Measurements from ENCODE around the gene CMIP.
"Not testable (repeated sequence)": the region's sequence is repeated elsewhere in the genome, so short reads cannot be mapped to it uniquely, and the experiment has no call there.

Gene CMIP

GRCh38 chr16:81444448-81445121 lies at the start of gene CMIP:
TSS of gene CMIP (plus strand) at chr16:81444808.
- peak; percentile 91 for DNase-seq

GRCh38 chr16:81394966-81395655 lies 49.5 kb upstream of the CMIP start:
- DNase-seq, result no peak

- no peak for DNase-seq
Observed at GRCh38 chr16:81397058-81397878, 47.3 kb upstream of the CMIP start.

DNA sequence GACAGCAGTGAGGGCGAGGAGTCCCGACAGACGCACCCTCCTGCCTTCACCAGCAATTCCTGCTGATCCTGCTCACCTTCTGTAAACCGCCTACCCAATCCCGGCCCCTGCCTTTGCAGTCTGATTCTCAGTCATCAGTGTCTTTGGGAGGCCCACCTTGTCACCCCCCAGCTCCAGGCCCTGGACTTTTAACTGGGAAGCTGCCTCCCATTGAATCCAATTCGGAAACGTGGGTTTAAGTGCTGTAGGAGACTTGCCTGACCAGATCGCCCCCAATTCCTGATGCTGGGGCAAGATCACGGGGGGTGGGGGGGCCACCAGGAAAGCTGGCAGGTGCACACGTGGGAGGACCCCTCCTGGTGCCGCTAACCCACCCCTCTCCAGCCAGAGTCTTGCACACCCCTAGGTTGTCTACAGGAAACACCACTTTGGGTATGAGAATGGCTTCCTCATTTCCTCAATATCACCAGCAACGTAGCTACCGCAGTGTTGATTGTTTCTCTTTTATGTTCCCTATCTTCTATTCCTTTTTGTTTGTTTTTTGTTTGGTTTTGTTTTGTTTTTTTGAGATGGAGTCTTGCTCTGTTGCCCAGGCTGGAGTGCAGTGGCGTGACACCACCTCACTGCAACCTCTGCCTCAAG lies 46.6 kb upstream of the CMIP start:
- no peak for DNase-seq

DNA sequence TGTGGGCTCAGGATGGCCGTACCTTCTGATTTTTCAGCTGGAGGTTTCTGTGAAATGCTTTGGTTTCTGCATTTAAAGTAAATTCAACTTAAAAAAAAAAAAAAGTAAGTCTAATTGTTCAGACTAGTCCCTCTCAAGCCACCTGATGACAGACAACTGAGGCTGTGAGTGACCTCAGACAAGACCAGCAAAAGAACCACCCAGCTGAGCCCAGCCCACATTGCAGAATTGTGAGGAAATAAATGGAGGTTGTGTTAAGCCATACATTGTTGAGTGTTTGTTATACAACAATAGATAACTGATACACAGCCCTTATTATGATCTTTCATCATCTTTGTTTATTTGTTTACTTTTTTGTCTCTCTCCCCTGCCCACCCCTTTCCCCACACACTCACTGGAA lies 44.7 kb upstream of the CMIP start:
- DNase-seq, result no peak

- peak; percentile 63 for DNase-seq
Observed at GRCh38 chr16:81401035-81401950, 43.3 kb upstream of the CMIP start.

DNA sequence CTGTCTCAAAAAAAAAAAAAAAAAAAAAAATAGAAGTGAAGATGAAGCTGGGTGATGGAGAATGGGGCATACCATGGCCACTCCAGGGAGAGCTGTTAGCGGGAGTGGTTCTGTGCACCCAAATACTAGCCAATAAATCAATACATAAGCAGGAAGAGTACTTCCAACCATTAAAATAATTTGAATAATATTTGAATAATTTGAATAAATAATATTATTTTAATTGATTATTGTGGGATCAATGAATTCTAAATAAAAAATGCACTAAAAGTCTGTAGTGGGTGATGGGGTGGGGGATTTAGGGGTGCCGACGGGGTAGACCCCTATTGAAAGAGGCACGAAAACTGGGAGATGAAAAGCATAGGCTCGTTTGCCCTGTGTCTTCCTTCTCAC lies 41.4 kb upstream of the CMIP start:
- DNase-seq, result no peak

DNA sequence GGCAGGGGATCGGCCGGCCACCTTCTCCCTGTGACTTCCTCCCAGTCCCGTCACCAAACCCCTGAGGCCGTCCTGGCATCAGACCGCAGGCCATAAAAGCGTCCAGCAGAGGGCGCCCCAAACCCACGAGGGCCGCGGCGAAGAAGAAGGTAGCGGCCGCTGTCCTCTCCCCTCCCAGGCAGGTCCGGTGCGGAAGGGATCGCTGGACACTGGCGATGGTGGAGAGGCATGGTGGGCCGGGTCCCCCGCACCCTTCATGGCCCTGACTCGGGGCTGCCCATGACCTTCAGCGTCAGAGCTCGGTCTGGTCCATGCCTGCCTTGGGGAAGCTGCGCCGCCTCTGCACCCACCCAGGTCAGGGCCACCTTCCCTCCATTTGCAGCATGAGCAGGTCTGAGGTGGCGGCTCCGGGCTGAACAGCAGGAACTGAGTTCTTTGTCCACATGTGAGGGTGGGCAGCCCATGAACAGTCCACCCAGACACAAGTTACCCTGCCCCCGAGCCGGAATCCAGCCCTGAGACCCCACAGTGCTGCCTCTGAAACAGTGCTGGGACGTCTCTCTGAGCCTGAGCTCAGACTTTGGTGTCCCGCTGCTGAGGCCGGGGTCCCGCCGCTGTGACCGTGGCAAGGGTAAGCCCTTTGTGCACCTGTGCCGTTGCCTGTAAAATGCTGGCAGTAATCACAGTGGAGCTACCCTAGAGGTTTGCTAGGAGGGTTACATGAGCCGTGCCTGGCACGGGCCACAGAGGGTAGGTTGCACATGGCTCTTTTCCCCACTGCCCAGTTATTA lies 40.8 kb upstream of the CMIP start:
- DNase-seq, result peak; percentile 89

DNA sequence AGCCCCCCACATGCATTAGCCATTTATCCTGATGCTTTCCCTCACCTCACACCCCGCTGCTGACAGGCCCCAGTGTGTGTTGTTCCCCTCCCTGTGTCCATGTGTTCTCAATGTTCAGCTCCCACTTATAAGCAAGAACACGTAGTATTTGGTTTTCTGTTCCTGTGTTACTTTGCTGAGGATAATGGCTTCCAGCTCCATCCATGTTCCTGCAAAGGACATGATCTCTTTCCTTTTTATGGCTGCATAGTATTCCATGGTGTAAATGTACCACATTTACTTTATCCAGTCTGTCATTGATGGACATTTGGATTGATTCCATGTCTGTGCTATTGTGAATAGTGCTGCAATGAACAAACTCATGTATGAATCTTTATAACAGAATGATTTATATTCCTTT lies 39.6 kb upstream of the CMIP start:
- DNase-seq, result not testable (repeated sequence)

DNA sequence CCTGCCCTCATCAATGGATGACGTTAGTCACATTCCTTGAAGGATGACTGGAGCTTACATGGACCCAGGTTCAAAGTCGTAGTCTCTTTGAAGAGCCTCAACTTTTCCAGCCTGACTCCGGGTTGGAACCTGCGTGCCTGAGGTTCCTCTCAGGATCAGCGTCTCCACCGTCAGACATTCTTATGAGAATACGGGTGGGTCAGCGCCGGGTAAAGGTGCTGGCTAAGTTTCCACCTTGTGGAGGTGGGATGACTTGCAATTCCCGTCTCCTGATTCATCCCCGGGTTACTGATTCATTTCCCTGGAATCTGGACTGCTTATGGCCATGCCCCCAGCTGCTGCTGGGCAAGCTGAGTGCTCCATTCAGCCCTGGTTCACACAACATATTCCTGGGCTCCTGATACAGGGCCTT lies 38.9 kb upstream of the CMIP start:
- DNase-seq, result peak; percentile 20

DNA sequence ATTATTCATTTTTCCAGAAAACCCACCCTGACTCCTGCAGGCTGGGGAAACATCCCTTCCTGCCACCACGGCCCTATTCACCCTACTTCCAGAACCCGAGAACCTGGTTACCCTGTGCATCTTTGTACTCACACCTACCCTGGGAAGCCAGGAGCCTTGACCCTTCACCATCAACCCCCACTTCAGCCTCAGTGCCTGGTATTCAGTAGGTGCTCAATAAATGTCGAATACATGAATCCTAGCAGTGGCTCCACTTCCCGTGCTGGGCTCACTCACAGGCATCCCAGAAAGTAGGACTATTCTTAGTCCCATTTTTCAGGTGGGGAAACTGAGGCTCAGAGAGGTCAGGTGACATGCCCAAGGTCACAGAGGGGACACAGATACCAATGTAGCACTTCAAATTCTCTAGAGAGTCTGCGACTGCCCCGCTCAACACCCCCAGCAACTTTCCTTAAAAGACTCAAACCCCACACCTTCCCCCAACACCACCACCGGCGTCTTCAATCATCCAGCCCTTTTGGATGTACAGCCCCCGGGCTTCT lies 36.1 kb upstream of the CMIP start:
- DNase-seq, result no peak

DNA sequence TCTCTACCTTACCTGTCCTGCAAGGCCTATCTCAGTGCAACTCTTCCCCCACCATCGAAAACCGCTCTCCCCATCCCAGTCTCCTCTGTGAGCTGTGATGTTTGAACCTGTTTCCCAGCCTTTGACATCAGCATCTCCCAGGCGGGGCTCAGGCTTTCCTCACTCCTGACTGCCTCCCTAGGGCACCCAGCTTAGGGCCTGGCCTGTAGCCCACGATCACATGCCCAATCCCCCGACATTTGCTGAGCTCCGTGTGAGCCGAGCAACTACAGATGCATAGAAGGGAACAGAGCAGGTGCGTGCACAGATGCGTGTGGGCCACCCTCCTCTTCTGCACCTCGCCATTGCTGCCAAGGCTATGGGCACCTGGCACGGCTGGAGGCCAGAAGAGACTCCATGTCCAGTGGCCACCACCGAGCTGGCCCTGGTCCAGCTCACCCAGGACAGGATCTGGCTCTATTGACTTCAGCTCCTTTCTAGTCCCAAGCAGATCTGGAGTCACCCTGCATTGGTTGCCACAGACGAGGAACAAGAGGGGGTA lies 35.5 kb upstream of the CMIP start:
- DNase-seq, result no peak

DNA sequence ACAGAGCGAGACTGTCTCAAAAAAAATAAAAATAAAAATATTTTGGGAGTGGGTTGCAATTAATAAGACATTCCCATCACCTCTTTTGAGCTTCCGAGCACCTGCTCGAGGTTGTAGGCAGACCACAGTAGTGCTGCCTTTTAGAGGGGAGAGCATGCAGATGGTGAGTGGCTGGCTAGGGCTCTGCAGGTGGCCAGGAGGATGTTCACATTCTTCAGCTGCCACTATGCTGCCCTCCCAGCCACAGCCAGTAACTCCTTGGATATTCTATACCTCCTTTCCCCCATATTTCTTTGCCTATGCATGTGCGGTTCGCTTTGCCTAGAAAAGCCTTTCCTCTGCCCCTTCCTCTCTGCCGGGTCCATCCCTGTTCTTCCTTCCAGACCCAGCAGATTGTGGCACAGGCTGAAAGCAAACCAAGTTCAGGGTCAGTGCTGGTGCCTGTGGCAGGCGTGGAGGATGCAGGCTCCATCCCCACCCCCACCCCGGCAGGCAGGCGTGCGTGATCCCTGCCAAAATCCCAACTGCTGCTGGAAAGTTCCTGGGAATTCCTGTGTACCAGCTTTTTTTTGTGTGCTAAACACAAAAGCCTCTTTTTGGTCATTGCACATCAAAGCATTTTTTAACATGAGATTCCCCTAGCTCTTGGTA lies 33.8 kb upstream of the CMIP start:
- DNase-seq, result no peak

GRCh38 chr16:81413245-81413990 lies 31.2 kb upstream of the CMIP start:
- DNase-seq, result no peak

- no peak for DNase-seq
Observed at GRCh38 chr16:81415751-81416150, 28.9 kb upstream of the CMIP start.

DNA sequence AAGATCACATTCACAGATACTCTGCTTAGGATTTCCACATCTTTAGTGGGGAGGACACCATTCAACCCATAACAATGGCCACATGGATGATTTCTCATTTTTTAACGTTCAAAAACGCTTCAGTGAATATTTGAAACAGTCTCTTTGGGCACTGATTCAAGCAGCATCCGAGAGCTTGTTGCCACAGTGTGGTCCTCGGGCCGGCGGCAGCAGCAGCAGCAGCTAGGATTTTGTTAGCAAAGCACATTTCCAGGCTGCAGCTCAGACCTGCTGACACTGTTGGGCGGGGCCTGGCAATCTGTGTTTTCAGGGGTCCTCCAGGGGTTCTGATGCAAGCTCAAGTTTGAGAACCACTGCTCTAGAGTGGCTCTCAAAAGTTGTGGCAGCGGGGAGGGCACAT lies 27.9 kb upstream of the CMIP start:
- no peak for DNase-seq

- DNase-seq, result no peak
Observed at GRCh38 chr16:81417210-81417609, 27.4 kb upstream of the CMIP start.

DNA sequence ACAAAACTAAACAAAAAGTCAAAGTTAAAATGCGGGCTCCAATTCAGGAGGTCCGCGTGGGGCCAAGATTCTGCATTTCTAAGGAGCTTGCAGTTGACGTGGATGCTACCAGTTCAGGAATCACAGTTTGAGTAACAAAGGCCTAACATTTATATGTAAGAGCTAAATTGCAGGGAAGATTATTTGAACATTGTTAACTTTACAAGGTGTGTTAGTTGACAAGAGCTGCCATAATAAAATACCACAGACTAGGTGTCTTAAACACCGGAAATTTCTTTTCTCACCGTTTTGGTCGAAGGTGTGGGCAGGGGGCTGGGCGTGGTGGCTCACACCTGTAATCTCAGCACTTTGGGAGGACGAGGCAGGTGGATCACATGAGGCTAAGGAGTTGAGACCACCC lies 24.8 kb upstream of the CMIP start:
- no peak for DNase-seq

DNA sequence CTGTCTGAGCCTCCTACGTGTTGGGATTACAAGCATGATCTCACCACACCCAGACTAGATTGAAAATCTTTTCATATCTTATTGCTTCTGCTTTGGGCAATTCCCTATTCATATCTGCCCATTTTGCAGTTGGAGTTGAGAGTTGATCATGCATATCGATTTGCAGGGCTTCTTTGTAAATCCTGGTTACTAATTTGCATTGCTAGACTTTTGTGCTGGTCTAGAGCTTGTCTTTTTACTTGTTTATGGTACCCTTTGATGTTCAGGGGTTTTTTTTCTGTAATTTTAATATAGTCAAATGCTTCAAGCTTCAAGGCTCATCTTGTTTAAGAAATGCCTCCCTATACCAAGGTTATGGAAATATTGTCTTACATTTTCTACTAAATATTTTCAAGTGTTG lies 23.5 kb upstream of the CMIP start:
- DNase-seq, result no peak

GRCh38 chr16:81421536-81421935 lies 23.1 kb upstream of the CMIP start:
- DNase-seq, result no peak
